Bronchial epithelial cell (primary cell): ENCODE results near the gene LTB4R. TPM values are rescaled to one million over a fixed set of nuclear protein-coding genes. Genes with fewer than 3 reads are reported as not detected.

Source experiments
- DNase-seq: peaks from one replicate; pipeline ENCODE4 v3.0.0-alpha.2; 2010; ENCODE audit warnings: low read depth
- FAIRE-seq: peaks from 2 replicates; lab custom pipeline; 2011; peaks lifted over from hg19 to GRCh38; lab: Jason Lieb, UNC
- H3K27me3 ChIP-seq: 2 replicates; pipeline ENCODE4 v1.5.1; 2011; ENCODE audit warnings: low read length; ENCODE audit not compliant: control insufficient read depth, insufficient read depth
- H3K36me3 ChIP-seq: 2 replicates; pipeline ENCODE4 v1.5.1; 2011; ENCODE audit warnings: low read length; ENCODE audit not compliant: control insufficient read depth, insufficient read depth
- H3K4me3 ChIP-seq: 2 replicates; pipeline ENCODE4 v1.5.1; 2011; ENCODE audit warnings: mild to moderate bottlenecking, low read depth, low read length, control low read depth
- CTCF ChIP-seq: IDR thresholded peaks from 2 replicates; pipeline ENCODE4 v1.5.1; 2011; ENCODE audit warnings: mild to moderate bottlenecking, moderate library complexity, low read length, control low read depth, inconsistent platforms; ENCODE audit not compliant: insufficient read depth, severe bottlenecking
- total RNA-seq: library from RNA; depleted of rRNA; stranded (reverse); fragments of >200 nt; gene quantifications from 2 replicates; pipeline ENCODE4 v1.2.1, GENCODE V29; 2014

The LTB4R gene
- total RNA-seq, 1 donor from 2014 or later = 3.7 TPM

- Histone ChIP-seq H3K36me3 (peaks cover 2% of the 10 kb centered on the region), H3K4me3 (no peak overlapping the region), H3K27me3 (no peaks in the 10 kb centered on the region)
- FAIRE-seq (no peak), DNase-seq (peak; percentile 77)
- TF ChIP-seq CTCF = no peak
These were observed 6.0 kb downstream of the LTB4R start for GRCh38 chr14:24317141-24317928.

- Histone ChIP-seq H3K4me3 (no peak overlapping the region), H3K27me3 (no peaks in the 10 kb centered on the region), H3K36me3 (no peaks in the 10 kb centered on the region)
- FAIRE-seq (no peak), DNase-seq (no peak)
- no peak for TF ChIP-seq CTCF
These were observed 10.1 kb downstream of the LTB4R start for GRCh38 chr14:24321212-24321975.

- no peak overlapping the region for H3K4me3 ChIP-seq
- no peaks in the 10 kb centered on the region for H3K27me3 ChIP-seq
- TF ChIP-seq CTCF = no peak
- FAIRE-seq (no peak), DNase-seq (no peak)
- no peaks in the 10 kb centered on the region for H3K36me3 ChIP-seq
These were observed 11.4 kb downstream of the LTB4R start for GRCh38 chr14:24322672-24323071.

- Histone ChIP-seq H3K4me3 (no peak overlapping the region), H3K27me3 (no peaks in the 10 kb centered on the region), H3K36me3 (no peaks in the 10 kb centered on the region)
- DNase-seq (no peak), FAIRE-seq (no peak)
- TF ChIP-seq CTCF = no peak
These were observed 12.0 kb downstream of the LTB4R start for GRCh38 chr14:24323341-24323740.

GRCh38 chr14:24324024-24324423 lies 12.7 kb downstream of the LTB4R start:
- H3K36me3 ChIP-seq = no peaks in the 10 kb centered on the region
- no peak for DNase-seq
- no peaks in the 10 kb centered on the region for H3K27me3 ChIP-seq
- no peak for FAIRE-seq
- no peak overlapping the region for H3K4me3 ChIP-seq
- TF ChIP-seq CTCF = no peak
